Cerebellar nuclear complex (tissue), 1 donor: ENCODE results near the gene ATP8B3.
"Not testable (repeated sequence)": the region's sequence is repeated elsewhere in the genome, so short reads cannot be mapped to it uniquely, and the experiment has no call there.

Experiments
- DNase-seq, 2 experiments: peaks; one replicate each; lab custom pipeline; 2025; lab: John Stamatoyannopoulos, UW

The ATP8B3 gene

GRCh38 chr19:1769645-1769985, 42.5 kb downstream of the ATP8B3 start:
- DNase-seq = no peak

- no peak for DNase-seq
Measured at GRCh38 chr19:1768918-1769644, 43.0 kb downstream of the ATP8B3 start.

GRCh38 chr19:1768248-1768647, 43.8 kb downstream of the ATP8B3 start:
- no peak for DNase-seq

GRCh38 chr19:1767464-1767933, 44.6 kb downstream of the ATP8B3 start:
- DNase-seq = no peak

- DNase-seq = no peak
Measured at GRCh38 chr19:1766800-1767352, 45.2 kb downstream of the ATP8B3 start.

GRCh38 chr19:1765904-1766799, 45.9 kb downstream of the ATP8B3 start:
- no peak for DNase-seq

- no peak for DNase-seq
Measured at GRCh38 chr19:1765232-1765903, 46.7 kb downstream of the ATP8B3 start.

GRCh38 chr19:1764729-1765128, 47.3 kb downstream of the ATP8B3 start:
- no peak for DNase-seq

GRCh38 chr19:1763648-1764639, 48.1 kb downstream of the ATP8B3 start:
- DNase-seq = no peak

GRCh38 chr19:1762243-1763117, 49.6 kb downstream of the ATP8B3 start:
- DNase-seq = no peak

GRCh38 chr19:1761528-1762242, 50.4 kb downstream of the ATP8B3 start:
- no peak for DNase-seq

- DNase-seq = not testable (repeated sequence)
Measured at GRCh38 chr19:1760786-1761527, 51.1 kb downstream of the ATP8B3 start.

- DNase-seq = no peak
Measured at GRCh38 chr19:1760020-1760419, 52.1 kb downstream of the ATP8B3 start.

- no peak for DNase-seq
Measured at GRCh38 chr19:1758959-1759903, 52.8 kb downstream of the ATP8B3 start.

GRCh38 chr19:1758231-1758577, 53.9 kb downstream of the ATP8B3 start:
- no peak for DNase-seq

GRCh38 chr19:1757468-1758230, 54.4 kb downstream of the ATP8B3 start:
- no peak for DNase-seq
